ENCODE data around the gene ITGA11.

- TF ChIP-seq POLR2A (IDR thresholded peaks at IDR 0.05) (no peak), POLR2AphosphoS5 (IDR thresholded peaks at IDR 0.05) (no peak)
Observed at GRCh38 chr15:68379759-68380290, 52.1 kb downstream of the ITGA11 start.

Data from suprapubic skin (tissue), 4 donors.